ENCODE measurements around the gene IL22RA1.

IL22RA1 gene

GRCh38 chr1:24109686-24110475, 33.1 kb downstream of the IL22RA1 start:
- Histone ChIP-seq H3K4me3 (no peak overlapping the region), H3K36me3 (replicated peaks) (no peaks in the 10 kb centered on the region), H3K27me3 (ENCODE audit: low read depth) (no peaks in the 10 kb centered on the region), H3K9me3 (no peaks in the 10 kb centered on the region), H3K4me1 (peaks cover 4% of the 10 kb centered on the region)
- DNase-seq (ENCODE audit: low spot score in 2 of 2) = no peak
- in situ Hi-C loops (cut with MboI; ENCODE audit: low sequenced_read_pairs) = no loop called here

- H3K4me1 ChIP-seq = peaks cover 4% of the 10 kb centered on the region
- H3K27me3 ChIP-seq (ENCODE audit: low read depth) = no peaks in the 10 kb centered on the region
- no peak for DNase-seq (ENCODE audit: low spot score in 2 of 2)
- no peak overlapping the region for H3K4me3 ChIP-seq
- in situ Hi-C loops (cut with MboI; ENCODE audit: low sequenced_read_pairs) = no loop called here
- H3K36me3 ChIP-seq (replicated peaks) = no peaks in the 10 kb centered on the region
- no peaks in the 10 kb centered on the region for H3K9me3 ChIP-seq
Observed at GRCh38 chr1:24109166-24109483, 33.8 kb downstream of the IL22RA1 start.

GRCh38 chr1:24108334-24109165, 34.4 kb downstream of the IL22RA1 start:
- in situ Hi-C loops (cut with MboI; ENCODE audit: low sequenced_read_pairs) = no loop called here
- no peaks in the 10 kb centered on the region for H3K27me3 ChIP-seq (ENCODE audit: low read depth)
- H3K4me3 ChIP-seq = no peak overlapping the region
- H3K36me3 ChIP-seq (replicated peaks) = no peaks in the 10 kb centered on the region
- H3K4me1 ChIP-seq = peaks cover 4% of the 10 kb centered on the region
- DNase-seq (ENCODE audit: low spot score in 2 of 2) = no peak
- H3K9me3 ChIP-seq = no peaks in the 10 kb centered on the region

- peaks cover 4% of the 10 kb centered on the region for H3K4me1 ChIP-seq
- H3K36me3 ChIP-seq (replicated peaks) = no peaks in the 10 kb centered on the region
- DNase-seq (ENCODE audit: low spot score in 2 of 2) = no peak
- no peak overlapping the region for H3K4me3 ChIP-seq
- in situ Hi-C loops (cut with MboI; ENCODE audit: low sequenced_read_pairs) = no loop called here
- H3K27me3 ChIP-seq (ENCODE audit: low read depth) = no peaks in the 10 kb centered on the region
- no peaks in the 10 kb centered on the region for H3K9me3 ChIP-seq
Observed at GRCh38 chr1:24107462-24108138, 35.3 kb downstream of the IL22RA1 start.

GRCh38 chr1:24105368-24106160, 37.4 kb downstream of the IL22RA1 start:
- in situ Hi-C loops (cut with MboI; ENCODE audit: low sequenced_read_pairs) = no loop called here
- no peak for DNase-seq (ENCODE audit: low spot score in 2 of 2)
- H3K9me3 ChIP-seq = no peaks in the 10 kb centered on the region

GRCh38 chr1:24104854-24105253, 38.1 kb downstream of the IL22RA1 start:
- in situ Hi-C loops (cut with MboI; ENCODE audit: low sequenced_read_pairs) = no loop called here
- Histone ChIP-seq H3K36me3 (replicated peaks) (no peaks in the 10 kb centered on the region), H3K4me3 (no peak overlapping the region), H3K27me3 (ENCODE audit: low read depth) (no peaks in the 10 kb centered on the region), H3K4me1 (no peaks in the 10 kb centered on the region), H3K9me3 (no peaks in the 10 kb centered on the region)
- no peak for DNase-seq (ENCODE audit: low spot score in 2 of 2)

More at GRCh38 chr1:24105368-24106160, 37.4 kb downstream of the IL22RA1 start:
- Histone ChIP-seq H3K4me3 (no peak overlapping the region), H3K36me3 (replicated peaks) (no peaks in the 10 kb centered on the region), H3K27me3 (ENCODE audit: low read depth) (no peaks in the 10 kb centered on the region), H3K4me1 (no peaks in the 10 kb centered on the region)

- in situ Hi-C loops (cut with MboI; ENCODE audit: low sequenced_read_pairs) = no loop called here
- no peak for DNase-seq (ENCODE audit: low spot score in 2 of 2)
- no peaks in the 10 kb centered on the region for H3K36me3 ChIP-seq (replicated peaks)
- H3K27me3 ChIP-seq (ENCODE audit: low read depth) = no peaks in the 10 kb centered on the region
- H3K9me3 ChIP-seq = no peaks in the 10 kb centered on the region
- H3K4me1 ChIP-seq = no peaks in the 10 kb centered on the region
- H3K4me3 ChIP-seq = no peak overlapping the region
Observed at GRCh38 chr1:24103879-24104278, 39.1 kb downstream of the IL22RA1 start.

- no peaks in the 10 kb centered on the region for H3K4me1 ChIP-seq
- no peaks in the 10 kb centered on the region for H3K36me3 ChIP-seq (replicated peaks)
- DNase-seq (ENCODE audit: low spot score in 2 of 2) = no peak
- in situ Hi-C loops (cut with MboI; ENCODE audit: low sequenced_read_pairs) = no loop called here
- H3K27me3 ChIP-seq (ENCODE audit: low read depth) = no peaks in the 10 kb centered on the region
- no peak overlapping the region for H3K4me3 ChIP-seq
- no peaks in the 10 kb centered on the region for H3K9me3 ChIP-seq
Observed at GRCh38 chr1:24103408-24103807, 39.5 kb downstream of the IL22RA1 start.

GRCh38 chr1:24102961-24103360, 40.0 kb downstream of the IL22RA1 start:
- no peaks in the 10 kb centered on the region for H3K9me3 ChIP-seq
- no peak for DNase-seq (ENCODE audit: low spot score in 2 of 2)
- no peaks in the 10 kb centered on the region for H3K27me3 ChIP-seq (ENCODE audit: low read depth)
- in situ Hi-C loops (cut with MboI; ENCODE audit: low sequenced_read_pairs) = no loop called here
- H3K4me1 ChIP-seq = no peaks in the 10 kb centered on the region
- H3K36me3 ChIP-seq (replicated peaks) = no peaks in the 10 kb centered on the region
- no peak overlapping the region for H3K4me3 ChIP-seq

GRCh38 chr1:24101796-24102586, 40.9 kb downstream of the IL22RA1 start:
- no peak overlapping the region for H3K4me3 ChIP-seq
- H3K9me3 ChIP-seq = no peaks in the 10 kb centered on the region
- DNase-seq (ENCODE audit: low spot score in 2 of 2) = peak in 1 of 2 experiments; percentile 25
- no peaks in the 10 kb centered on the region for H3K4me1 ChIP-seq
- no peaks in the 10 kb centered on the region for H3K36me3 ChIP-seq (replicated peaks)
- in situ Hi-C loops (cut with MboI; ENCODE audit: low sequenced_read_pairs) = no loop called here
- H3K27me3 ChIP-seq (ENCODE audit: low read depth) = no peaks in the 10 kb centered on the region

GRCh38 chr1:24100945-24101737, 41.8 kb downstream of the IL22RA1 start:
- no peaks in the 10 kb centered on the region for H3K4me1 ChIP-seq
- in situ Hi-C loops (cut with MboI; ENCODE audit: low sequenced_read_pairs) = no loop called here
- no peak for DNase-seq (ENCODE audit: low spot score in 2 of 2)
- no peak overlapping the region for H3K4me3 ChIP-seq
- H3K27me3 ChIP-seq (ENCODE audit: low read depth) = no peaks in the 10 kb centered on the region
- H3K36me3 ChIP-seq (replicated peaks) = no peaks in the 10 kb centered on the region
- H3K9me3 ChIP-seq = no peaks in the 10 kb centered on the region

GRCh38 chr1:24098943-24099638, 43.8 kb downstream of the IL22RA1 start:
- Histone ChIP-seq H3K9me3 (no peaks in the 10 kb centered on the region), H3K27me3 (ENCODE audit: low read depth) (no peaks in the 10 kb centered on the region), H3K36me3 (replicated peaks) (no peaks in the 10 kb centered on the region), H3K4me1 (no peaks in the 10 kb centered on the region), H3K4me3 (no peak overlapping the region)
- no peak for DNase-seq (ENCODE audit: low spot score in 2 of 2)
- in situ Hi-C loops (cut with MboI; ENCODE audit: low sequenced_read_pairs) = no loop called here

Data from HAP-1 (cell line).